ENCODE measurements around the gene OSMR.

The OSMR gene

DNA sequence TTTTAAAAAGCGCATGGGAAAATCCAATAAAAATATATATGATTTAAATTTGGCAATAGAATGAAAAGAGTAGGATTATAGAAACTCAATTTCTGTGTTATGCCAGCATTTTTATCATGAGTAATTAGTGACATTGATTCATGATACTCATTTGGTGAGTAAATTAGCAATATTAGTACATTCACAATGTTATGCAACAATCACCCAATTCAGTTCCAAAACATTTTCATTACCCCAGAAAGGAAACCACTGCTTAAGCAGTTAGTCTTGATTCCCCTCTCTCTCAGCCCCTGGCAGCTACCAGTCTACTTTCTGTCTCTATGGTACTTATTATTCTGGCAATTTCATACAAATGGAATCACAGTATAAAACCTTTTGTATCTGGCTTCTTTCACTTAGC lies 27.0 kb downstream of the OSMR start:
- FAIRE-seq, result no peak

DNA sequence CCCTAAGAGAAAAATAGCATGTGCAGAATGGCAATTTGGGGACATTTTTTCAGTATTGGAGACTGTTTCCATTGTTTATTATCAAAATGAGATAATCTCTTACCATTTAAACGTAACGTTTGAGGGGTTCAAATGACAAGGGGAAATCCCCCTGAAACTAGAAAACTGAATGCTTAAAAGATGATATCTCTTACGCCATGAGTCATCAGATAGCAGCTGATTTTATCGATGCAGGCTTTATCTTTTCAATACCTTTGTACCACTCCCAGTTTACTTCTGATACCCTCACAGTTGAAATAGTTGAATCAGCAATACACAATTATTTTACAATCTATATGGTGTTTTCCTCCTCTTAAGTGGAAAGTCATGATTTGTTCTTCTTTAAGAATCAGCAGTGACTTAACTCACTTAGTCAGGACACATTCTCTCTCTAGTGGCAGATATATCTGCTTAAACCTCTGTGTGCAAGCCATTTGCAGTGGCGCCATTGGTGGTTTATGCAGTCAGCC lies 29.2 kb downstream of the OSMR start:
- no peak for FAIRE-seq

DNA sequence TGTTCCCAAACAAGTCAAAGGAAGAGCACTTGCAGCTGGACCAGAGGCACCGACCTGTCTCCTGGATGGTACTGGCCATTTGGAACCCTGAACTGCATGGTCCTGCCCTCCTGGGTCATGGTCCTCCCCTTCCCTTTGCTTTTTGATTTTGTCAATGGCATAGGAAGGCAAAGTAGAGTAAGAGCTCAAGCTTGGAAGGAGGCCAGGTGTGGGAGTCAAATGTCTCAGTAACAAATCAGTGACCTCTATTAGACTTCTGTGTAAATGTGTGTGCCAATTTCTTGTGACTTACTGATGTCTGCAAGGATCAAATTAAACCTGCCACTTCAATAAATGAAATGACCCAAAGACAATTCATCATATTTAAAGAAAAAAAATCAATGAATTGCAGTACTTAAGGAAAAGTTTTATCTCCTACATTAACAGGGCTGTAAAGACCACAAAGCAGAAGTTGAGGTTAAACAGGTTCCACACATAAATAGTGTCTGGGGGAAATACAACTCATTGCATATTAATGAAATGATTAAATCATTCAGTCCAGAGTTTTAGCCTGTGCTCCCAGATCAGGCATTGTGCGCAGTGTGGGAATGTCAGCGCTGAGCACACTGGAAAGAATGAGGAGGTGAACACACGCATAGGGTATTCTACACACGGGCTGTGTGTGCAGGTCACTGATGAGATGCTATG lies 32.7 kb downstream of the OSMR start:
- FAIRE-seq, result no peak

DNA sequence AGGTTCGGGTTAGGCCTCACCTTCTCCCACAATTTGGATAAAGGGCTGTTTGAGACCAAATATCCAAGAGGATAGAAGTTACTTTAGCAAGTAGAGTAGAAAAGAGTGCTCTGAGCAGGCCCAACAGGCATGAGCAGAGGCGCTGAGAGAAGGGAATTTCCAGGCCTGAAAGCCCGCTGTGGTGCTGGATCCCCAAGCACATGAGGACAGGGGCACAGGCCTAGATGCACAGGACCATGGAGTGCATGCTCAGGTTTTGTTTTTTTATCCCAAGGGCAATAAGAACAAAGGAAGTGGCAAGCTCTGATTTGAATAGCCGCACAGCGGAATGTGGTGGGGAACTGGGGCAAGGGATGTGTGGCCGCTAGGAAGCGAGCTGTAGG lies 33.3 kb downstream of the OSMR start:
- no peak for FAIRE-seq

DNA sequence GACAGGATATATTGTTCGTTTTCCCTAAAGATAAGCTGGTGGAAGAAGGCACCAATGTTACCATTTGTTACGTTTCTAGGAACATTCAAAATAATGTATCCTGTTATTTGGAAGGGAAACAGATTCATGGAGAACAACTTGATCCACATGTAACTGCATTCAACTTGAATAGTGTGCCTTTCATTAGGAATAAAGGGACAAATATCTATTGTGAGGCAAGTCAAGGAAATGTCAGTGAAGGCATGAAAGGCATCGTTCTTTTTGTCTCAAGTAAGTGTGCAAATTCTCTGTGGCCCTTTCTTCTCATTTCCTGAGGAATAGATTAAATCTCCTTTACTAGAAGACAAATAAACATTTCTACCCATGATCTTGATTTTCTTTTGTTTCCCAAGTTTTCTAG lies 38.0 kb downstream of the OSMR start:
- no peak for FAIRE-seq

DNA sequence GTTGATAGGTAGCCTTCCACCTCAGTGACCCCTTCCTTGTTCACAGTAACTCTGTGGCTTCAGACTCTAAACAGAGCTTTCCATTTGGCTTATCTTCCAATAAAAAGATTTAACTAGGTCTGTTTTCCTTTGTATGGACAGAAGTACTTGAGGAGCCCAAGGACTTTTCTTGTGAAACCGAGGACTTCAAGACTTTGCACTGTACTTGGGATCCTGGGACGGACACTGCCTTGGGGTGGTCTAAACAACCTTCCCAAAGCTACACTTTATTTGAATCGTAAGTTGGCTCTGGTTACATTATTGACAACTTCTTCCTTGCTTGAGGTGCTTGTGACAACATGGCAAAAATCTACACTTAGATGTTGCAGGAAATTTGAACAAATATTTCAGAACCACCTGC lies 39.4 kb downstream of the OSMR start:
- no peak for FAIRE-seq

DNA sequence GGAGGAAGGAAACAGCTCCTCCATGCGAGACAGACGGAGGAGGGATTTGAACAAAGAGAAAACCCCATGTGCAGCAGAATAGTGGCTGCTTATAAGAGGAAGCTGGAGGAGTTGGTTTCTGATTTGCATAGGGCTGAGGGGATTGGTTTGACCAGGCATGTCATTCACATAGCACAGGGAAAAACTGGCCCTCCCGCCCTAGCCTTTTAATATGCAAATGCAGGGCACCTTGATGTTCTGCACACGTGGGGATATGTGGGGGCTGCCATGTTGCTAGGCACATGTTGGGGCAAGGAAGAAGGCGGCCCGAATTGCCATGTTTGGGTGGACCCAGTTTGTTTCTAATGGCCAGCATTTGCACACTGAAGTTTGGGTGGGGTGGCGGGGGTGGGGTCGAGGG lies 42.2 kb downstream of the OSMR start:
- FAIRE-seq, result no peak

DNA sequence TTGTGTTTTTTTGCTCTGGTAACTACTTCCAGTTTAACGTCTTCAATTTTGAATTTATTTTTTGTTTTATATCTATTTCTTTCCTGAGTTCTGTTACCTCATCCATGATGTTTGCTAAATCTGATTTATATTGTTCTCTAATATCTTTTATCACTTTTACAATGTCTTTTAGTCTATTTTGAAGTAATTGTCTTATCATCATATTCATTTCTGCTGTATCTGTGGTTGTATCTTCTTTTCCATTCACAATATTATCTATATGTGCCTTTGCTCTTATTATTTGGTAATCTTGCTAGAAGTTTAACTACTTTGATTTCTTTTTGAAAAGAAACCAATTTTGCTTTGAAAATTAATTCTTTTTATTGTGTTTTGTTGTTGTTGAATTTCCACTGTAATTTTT lies 43.6 kb downstream of the OSMR start:
- FAIRE-seq, result peak; percentile 71

DNA sequence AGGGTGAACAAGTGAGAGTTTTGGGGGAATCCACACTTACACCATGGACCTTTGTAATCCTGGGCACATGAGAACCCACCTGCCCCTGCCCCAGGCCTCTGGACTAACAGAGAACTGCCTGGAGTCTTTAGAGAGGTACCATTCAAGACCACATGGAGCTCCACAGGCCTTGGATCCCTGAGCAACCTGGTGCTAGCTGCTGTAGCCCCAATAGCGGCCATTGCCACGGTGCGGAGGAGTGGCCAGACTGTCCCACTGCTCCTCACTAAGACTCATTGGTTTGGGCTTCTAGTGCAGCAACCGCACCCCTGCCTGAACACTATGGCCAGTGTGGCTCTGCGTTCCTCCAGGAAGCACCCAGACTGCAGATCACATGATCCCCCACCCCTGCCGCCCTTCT lies 45.8 kb downstream of the OSMR start:
- FAIRE-seq, result no peak

DNA sequence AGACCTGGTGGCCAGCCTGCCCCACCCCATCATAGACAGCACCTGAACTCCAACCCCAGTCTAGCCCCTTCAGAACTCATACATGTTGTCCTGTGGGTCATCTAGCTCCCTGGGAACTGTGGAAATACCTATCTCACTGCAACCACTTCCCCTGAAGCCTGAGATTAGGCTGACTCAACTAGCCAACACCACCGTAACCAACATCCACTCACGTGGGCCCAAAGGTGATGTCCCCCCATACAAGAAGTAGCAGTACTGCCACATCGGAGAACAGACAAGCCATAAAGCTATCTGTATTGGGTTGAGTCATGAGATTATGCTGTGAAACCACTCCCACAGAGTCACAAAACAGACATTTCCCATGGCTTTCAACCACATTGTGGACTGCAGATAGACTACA lies 46.6 kb downstream of the OSMR start:
- FAIRE-seq, result no peak

DNA sequence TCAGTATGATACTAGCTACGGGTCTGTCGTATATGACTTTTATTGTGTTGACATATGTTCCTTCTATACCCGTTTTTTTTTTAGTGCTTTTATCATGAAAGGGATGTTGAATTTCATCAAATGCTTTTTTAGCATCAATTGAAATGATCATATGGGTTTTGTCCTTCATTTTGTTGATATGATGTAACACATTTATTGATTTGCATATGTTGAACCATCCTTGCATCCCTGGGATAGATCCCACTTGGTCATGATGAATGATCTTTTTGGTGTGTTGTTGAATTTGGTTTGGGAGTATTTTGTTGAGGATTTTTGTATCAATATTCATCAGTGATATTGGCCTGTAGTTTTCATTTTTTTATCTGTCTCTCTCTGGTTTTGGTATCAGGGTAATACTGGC lies 50.9 kb downstream of the OSMR start:
- no peak for FAIRE-seq

DNA sequence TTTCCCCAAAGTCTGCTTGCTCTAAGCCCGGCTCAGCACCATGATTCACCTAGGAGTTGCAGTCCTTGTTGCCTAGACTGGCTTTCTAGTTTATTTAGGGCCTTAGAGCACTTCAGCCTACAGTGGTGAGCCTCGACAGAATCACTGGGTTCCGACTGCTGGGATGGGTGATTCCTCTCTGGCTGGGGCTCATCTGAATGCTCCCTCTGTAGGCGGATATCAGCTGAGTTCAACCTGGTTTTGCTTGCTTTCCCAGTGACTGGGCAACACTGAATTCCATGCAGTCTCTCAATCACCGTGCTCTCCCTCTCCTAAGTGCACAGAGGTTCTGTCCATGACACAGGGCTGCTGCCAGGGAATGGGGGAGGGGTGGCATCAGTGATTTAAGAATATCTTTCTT lies 54.1 kb downstream of the OSMR start:
- FAIRE-seq, result no peak

DNA sequence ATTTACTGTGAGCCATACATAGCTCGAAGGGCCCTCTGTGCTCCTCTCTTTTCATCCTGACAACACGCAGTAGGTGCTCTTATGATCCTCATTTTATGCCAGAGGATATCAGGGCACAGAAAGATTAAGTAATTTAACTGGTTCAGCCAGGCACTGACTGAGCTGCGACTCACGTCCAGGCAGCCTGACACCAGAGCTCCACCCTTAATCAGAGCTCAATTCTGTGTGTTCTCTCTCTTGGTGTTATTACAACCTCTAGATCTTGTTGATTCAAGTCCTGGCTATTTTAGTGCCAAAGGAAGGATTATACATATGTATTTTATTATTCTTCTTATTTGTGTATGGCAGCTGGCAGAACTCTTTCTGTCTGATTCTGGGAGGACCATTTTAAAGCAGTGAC lies 59.7 kb downstream of the OSMR start:
- FAIRE-seq, result no peak

DNA sequence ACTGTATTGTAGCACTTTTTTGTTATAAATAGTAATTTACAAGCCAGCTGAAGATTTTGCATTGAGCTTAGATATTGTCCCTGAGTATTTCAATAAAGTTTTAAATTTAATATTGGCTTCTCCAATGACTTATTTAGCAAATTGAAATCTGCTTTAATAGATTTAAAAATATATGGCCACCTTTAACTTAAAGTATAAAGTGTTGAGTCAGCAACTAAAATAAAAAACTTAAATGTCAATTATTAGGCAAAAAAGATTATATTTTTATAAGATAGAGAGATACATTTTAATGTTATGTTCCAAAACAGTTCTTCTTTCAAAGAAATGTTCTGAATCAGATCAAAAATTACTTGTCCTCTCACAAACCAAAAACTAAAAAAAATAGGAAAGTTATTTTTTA lies 60.7 kb downstream of the OSMR start:
- no peak for FAIRE-seq

DNA sequence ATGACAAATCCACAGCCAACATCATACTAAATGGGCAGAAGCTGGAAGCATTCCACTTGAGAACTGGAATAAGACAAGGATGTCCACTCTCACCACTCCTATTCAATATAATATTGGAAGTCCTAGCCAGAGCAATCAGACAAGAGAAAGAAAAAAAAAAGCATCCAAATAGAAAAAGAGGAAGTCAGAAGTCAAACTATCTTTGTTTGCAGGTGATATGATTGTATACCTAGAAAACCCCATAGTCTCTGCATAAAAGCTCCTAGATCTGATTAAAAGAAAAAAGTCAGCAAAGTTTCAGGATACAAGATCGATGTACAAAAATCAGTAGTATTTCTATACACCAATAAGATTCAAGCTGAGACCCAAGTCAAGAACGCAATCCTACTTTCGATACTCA lies 66.1 kb downstream of the OSMR start:
- FAIRE-seq, result no peak

DNA sequence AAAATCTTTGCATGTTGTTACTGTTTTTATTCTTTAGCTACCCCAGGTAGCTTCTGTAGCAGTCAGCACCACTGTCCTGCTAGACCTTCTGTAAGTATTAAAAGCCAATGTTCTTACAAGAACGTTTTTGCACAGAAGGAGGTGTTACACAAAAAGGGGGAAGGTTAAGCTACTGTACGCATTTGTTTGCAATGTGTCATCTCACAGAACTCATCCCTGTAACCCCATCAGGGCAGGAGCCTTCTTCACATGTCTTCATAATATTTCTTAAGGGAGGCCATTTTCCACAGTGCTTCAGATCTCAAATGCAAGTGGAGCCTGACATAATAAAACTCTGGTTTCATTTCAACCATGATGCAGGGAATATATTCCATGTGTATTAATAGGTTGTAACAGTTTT lies 67.9 kb downstream of the OSMR start:
- no peak for FAIRE-seq

DNA sequence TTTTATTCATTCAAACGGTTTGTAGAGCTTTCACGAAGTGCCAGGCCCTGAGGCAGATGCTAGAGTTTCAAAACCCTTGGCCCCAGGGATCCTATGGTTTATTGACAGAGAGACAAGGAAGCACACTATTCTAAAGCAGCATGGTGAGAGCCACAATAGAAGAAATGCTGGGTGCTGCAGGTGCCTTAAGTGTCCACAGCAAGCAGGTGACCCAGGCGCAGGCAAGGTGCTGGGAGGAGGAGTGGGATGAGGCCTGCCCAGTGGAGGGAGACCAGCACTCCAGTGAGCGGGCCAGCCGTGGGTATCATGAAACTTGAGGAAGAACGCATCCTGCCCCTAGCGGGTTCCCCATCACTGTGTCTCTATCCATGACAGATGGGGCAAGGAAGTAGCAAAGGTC lies 71.0 kb downstream of the OSMR start:
- FAIRE-seq, result no peak

DNA sequence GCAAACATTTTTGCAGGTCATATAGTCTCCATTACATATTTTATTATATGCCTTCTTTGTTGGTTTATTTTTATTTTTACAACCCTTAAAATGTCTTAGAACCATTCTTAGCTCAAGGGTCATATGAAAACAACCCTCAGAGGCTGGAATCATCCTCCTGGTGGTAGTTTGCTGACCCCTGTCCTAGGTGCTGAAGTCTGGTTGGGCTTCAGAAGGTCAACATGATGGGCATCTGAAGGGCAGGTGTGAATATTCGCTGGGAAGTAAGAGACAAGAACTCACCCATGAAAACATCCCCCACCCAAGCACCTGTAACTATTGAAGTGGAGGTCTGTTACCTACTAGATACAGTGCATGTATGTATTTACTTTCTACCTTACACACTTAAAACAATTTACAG lies 75.4 kb downstream of the OSMR start:
- FAIRE-seq, result no peak

DNA sequence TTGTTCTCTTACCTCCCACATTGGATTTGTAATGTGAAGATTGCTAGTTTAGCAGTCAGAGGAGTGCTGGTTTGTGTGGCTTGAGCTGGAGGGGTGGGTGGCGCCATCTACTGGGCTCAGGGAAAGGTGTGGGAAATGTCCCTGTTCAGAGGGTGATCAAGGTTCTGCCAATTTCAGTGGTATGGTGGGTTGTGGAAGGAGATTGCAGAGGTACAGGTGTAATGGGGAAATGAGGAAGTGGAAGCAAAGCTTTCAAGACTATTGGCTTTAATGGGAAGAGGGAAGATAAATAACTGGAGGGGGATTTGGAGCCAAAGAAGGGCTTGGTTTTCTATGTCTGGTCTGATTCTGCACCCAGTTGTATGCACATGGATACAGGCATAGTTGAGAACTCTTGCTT lies 76.4 kb downstream of the OSMR start:
- no peak for FAIRE-seq

DNA sequence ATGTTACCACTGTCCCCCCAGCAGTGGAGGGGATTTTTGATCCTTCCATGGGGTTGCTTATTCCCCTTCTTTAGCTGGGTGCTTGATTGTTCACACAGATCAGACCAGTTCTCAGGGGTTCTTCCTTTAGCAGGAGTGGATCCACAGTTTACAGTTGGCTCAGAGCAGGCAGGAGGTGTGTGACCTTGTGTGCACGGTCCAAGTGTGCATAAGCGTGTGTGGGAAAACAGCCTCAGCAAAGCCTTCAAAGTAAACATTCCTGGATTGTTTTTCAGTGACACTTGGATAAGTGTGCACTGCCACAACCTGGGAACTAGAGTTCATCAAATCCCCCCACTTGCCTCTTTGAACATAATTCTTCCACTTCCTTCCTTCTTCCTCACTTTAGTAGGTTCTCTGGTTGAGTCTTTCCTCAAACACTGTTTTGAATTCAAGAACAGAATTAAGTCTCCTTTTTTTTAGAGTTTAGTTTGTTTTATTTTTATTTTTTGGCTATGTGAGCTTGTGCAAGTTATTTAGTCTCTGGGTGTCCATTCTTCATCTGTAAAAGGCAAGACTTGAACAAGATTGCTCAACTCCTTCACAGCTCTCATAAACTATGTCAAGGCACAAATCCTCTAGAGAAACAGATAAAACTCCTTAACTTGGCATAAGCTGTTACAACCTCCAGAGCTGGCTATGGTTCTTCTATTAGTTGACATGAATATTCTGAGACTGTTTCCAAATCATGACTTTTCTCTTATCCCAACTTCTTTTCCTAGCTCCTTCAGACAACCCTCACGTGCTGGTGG lies 78.0 kb downstream of the OSMR start:
- no peak for FAIRE-seq

DNA sequence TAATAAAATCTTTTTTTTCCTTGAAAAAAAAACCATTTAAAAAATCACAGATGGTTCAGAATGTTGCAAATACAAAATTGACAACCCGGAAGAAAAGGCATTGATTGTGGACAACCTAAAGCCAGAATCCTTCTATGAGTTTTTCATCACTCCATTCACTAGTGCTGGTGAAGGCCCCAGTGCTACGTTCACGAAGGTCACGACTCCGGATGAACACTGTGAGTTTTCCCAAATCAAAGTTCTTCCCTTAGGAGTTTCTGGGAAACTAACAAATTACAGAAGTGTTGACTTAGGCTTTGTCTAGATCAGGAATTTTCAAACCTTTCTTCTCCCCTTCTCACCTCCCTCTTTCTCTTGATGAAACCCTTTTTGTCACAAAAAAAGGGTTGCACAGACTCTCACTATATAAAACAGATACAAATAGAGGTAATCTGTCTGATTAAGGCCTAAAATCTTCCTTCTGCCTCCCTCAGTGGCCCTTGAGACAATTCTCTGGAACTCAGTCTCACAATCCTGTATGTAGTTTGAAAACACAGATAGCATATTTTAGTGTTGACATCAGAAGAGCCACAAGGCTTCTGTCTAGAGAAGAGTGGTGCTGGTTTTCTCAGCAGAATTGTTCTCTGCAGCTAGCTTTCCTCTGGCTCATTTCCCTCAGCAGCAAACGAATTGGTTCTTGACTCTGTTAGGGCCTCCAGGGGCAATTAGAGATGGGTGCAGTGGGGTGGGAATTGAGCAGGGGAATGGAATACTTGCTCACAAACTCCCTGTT lies 79.5 kb downstream of the OSMR start:
- no peak for FAIRE-seq

DNA sequence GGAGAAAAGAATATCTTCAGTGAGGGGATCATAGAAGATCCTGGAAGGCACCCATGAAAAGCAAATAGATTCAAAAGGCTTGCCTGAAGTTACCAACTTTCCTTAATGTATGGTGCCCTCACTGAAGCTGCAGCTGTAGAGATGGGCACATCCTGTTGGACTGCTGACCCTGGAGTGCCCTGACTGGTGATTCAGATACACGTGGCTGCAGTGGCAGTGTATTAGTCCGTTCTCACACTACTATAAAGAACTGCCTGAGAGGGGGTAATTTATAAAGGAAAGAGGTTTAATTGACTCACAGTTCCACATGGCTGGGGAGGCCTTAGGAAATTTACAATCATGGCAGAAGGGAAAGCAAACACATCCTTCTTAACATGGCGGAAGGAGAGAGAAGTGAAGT lies 80.3 kb downstream of the OSMR start:
- FAIRE-seq, result no peak

DNA sequence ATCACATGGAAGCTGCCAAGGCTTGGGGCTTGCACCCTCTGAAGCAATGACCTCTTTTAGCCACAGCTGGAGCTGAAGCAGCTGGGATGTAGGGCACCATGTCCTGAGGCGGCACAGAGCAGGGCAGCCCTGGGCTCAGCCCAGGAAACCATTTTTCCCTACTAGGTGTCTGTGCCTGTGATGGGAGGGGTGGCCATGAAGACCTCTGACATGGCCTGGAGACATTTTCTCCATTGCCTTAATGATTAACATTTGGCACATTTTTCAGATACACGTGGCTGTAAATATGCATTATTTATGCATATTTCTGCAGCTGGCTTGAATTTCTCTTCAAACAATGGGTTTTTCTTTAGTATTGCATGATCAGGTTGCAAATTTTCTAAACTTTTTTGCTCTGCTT lies 81.7 kb downstream of the OSMR start:
- FAIRE-seq, result no peak

DNA sequence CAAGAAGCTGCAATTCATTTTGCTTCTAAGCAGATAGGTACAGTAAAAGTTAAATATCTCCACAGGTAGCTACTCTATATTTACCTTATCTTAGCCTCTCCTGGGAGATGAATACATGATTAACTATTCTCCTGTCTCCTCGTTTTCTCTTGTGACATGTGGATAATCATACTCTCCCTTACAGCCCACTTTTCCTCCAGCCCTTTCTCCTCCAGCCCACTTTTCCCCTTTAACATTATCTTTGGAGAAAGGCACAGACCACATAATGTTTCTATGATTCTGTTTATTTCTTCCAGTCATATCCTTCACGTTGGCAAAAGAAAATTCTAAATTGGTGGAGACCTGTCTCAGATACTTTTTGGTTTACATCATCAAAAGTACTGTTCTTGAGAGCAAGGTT lies 84.0 kb downstream of the OSMR start:
- no peak for FAIRE-seq
